ENCODE measurements around the gene PSD2. TPM values are rescaled to one million over a fixed set of nuclear protein-coding genes. Genes with fewer than 3 reads are reported as not detected.

Gene PSD2
- total and polyA plus RNA-seq, 2 experiments from 2014 or later = under 0.01 TPM; not detected in 1

GRCh38 chr5:139817970-139818369 lies 22.4 kb downstream of the PSD2 start:
- H3K36me3 ChIP-seq (ENCODE audit: low read depth) = no peaks in the 10 kb centered on the region
- no peak for DNase-seq
- no peaks in the 10 kb centered on the region for H3K9me2 ChIP-seq (ENCODE audit: insufficient read depth)
- H3K4me2 ChIP-seq (ENCODE audit: unreplicated experiment) = no peak overlapping the region
- H4K20me1 ChIP-seq (ENCODE audit: insufficient read depth) = no peaks in the 10 kb centered on the region
- no peak overlapping the region for H3K27ac ChIP-seq
- TF ChIP-seq EZH2phosphoT487 (IDR thresholded peaks at IDR 0.05; ENCODE audit: insufficient read depth, low read depth) (no peak), EZH2 (IDR thresholded peaks at IDR 0.05; ENCODE audit: insufficient read depth, poor library complexity, severe bottlenecking) (no peak)
- H3K4me1 ChIP-seq (ENCODE audit: insufficient read depth) = no peaks in the 10 kb centered on the region
- H3K9me3 ChIP-seq (ENCODE audit: low read depth) = no peaks in the 10 kb centered on the region
- peaks cover 23% of the 10 kb centered on the region; the same call in 1 of the 2 replicates for H3K27me3 ChIP-seq (replicated peaks; ENCODE audit: insufficient read depth)
- in situ Hi-C loops (cut with MboI) = no loop called here
- 36 to 40% methylated on average over 3 of the region's 3 CpGs for WGBS, 2 experiments (ENCODE audit: low coverage in 1 of 2, low lambda C conversion rate in 2 of 2, missing lambda C conversion rate in 2 of 2)
- no peaks in the 10 kb centered on the region for H3F3A ChIP-seq (ENCODE audit: insufficient read depth)
- no peaks in the 10 kb centered on the region for H3K79me2 ChIP-seq (ENCODE audit: insufficient read depth)
- H3K9ac ChIP-seq = no peak overlapping the region
- H3K4me3 ChIP-seq = no peak overlapping the region
- no peak overlapping the region for H2AFZ ChIP-seq

DNA sequence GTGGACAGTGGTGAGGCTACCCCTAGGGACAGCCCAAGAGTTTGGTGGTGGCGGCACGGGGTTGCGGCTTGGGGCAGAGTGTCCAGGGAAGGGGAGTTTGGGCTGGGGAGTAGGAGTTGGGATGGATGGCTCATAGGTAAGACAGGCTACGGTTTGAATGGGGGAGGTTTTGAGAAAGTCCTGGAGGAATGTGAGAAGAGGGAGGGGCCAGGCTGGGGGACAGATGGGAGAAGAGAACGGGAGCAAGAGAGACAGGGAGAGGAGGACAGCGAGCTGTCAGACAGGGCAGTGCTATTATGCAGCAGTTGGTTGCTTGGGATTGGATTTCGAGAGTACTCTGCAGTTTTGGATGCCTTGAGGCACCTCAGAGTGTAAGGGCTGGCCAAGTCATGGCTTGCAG lies 24.5 kb downstream of the PSD2 start:
- H3K9me3 ChIP-seq (ENCODE audit: low read depth) = no peaks in the 10 kb centered on the region
- no peaks in the 10 kb centered on the region for H3F3A ChIP-seq (ENCODE audit: insufficient read depth)
- H3K79me2 ChIP-seq (ENCODE audit: insufficient read depth) = no peaks in the 10 kb centered on the region
- no peak overlapping the region for H3K9ac ChIP-seq
- H3K27ac ChIP-seq = no peak overlapping the region
- WGBS, 2 experiments (ENCODE audit: low coverage in 1 of 2, low lambda C conversion rate in 2 of 2, missing lambda C conversion rate in 2 of 2) = 40% methylated on average over 7 of the region's 7 CpGs
- in situ Hi-C loops (cut with MboI) = no loop called here
- no peak for TF ChIP-seq EZH2phosphoT487 (IDR thresholded peaks at IDR 0.05; ENCODE audit: insufficient read depth, low read depth)
- TF ChIP-seq EZH2 (IDR thresholded peaks at IDR 0.05; ENCODE audit: insufficient read depth, poor library complexity, severe bottlenecking) = no peak
- H3K27me3 ChIP-seq (replicated peaks; ENCODE audit: insufficient read depth) = peaks cover 28% of the 10 kb centered on the region; the same call in 1 of the 2 replicates
- H3K36me3 ChIP-seq (ENCODE audit: low read depth) = no peaks in the 10 kb centered on the region
- no peaks in the 10 kb centered on the region for H3K4me1 ChIP-seq (ENCODE audit: insufficient read depth)
- no peaks in the 10 kb centered on the region for H3K9me2 ChIP-seq (ENCODE audit: insufficient read depth)
- no peak overlapping the region for H2AFZ ChIP-seq
- DNase-seq = no peak
- H3K4me2 ChIP-seq (ENCODE audit: unreplicated experiment) = no peak overlapping the region
- H3K4me3 ChIP-seq = no peak overlapping the region
- H4K20me1 ChIP-seq (ENCODE audit: insufficient read depth) = no peaks in the 10 kb centered on the region

GRCh38 chr5:139820606-139821005 lies 25.0 kb downstream of the PSD2 start:
- no peak for DNase-seq
- WGBS, 2 experiments (ENCODE audit: low coverage in 1 of 2, low lambda C conversion rate in 2 of 2, missing lambda C conversion rate in 2 of 2) = 41 to 53% methylated on average over 4 of the region's 4 CpGs
- H4K20me1 ChIP-seq (ENCODE audit: insufficient read depth) = no peaks in the 10 kb centered on the region
- H3K4me2 ChIP-seq (ENCODE audit: unreplicated experiment) = no peak overlapping the region
- no peaks in the 10 kb centered on the region for H3F3A ChIP-seq (ENCODE audit: insufficient read depth)
- no peak overlapping the region for H3K4me3 ChIP-seq
- no peak overlapping the region for H2AFZ ChIP-seq
- no peaks in the 10 kb centered on the region for H3K9me3 ChIP-seq (ENCODE audit: low read depth)
- H3K9ac ChIP-seq = no peak overlapping the region
- H3K27ac ChIP-seq = no peak overlapping the region
- in situ Hi-C loops (cut with MboI) = no loop called here
- peaks cover 28% of the 10 kb centered on the region; the same call in 1 of the 2 replicates for H3K27me3 ChIP-seq (replicated peaks; ENCODE audit: insufficient read depth)
- H3K9me2 ChIP-seq (ENCODE audit: insufficient read depth) = no peaks in the 10 kb centered on the region
- TF ChIP-seq EZH2phosphoT487 (IDR thresholded peaks at IDR 0.05; ENCODE audit: insufficient read depth, low read depth) (no peak), EZH2 (IDR thresholded peaks at IDR 0.05; ENCODE audit: insufficient read depth, poor library complexity, severe bottlenecking) (no peak)
- H3K4me1 ChIP-seq (ENCODE audit: insufficient read depth) = no peaks in the 10 kb centered on the region
- H3K79me2 ChIP-seq (ENCODE audit: insufficient read depth) = no peaks in the 10 kb centered on the region
- no peaks in the 10 kb centered on the region for H3K36me3 ChIP-seq (ENCODE audit: low read depth)

- H3K27me3 ChIP-seq (replicated peaks; ENCODE audit: insufficient read depth) = peaks cover 23% of the 10 kb centered on the region; the same call in 1 of the 2 replicates
- no peak overlapping the region for H2AFZ ChIP-seq
- WGBS, 2 experiments (ENCODE audit: low coverage in 1 of 2, low lambda C conversion rate in 2 of 2, missing lambda C conversion rate in 2 of 2) = 65% methylated on average over 11 of the region's 11 CpGs
- DNase-seq = no peak
- H3K36me3 ChIP-seq (ENCODE audit: low read depth) = no peaks in the 10 kb centered on the region
- H3K4me1 ChIP-seq (ENCODE audit: insufficient read depth) = no peaks in the 10 kb centered on the region
- no peak overlapping the region for H3K4me2 ChIP-seq (ENCODE audit: unreplicated experiment)
- H3K4me3 ChIP-seq = no peak overlapping the region
- no peaks in the 10 kb centered on the region for H3K9me2 ChIP-seq (ENCODE audit: insufficient read depth)
- no peaks in the 10 kb centered on the region for H3K79me2 ChIP-seq (ENCODE audit: insufficient read depth)
- no peaks in the 10 kb centered on the region for H3K9me3 ChIP-seq (ENCODE audit: low read depth)
- H4K20me1 ChIP-seq (ENCODE audit: insufficient read depth) = no peaks in the 10 kb centered on the region
- in situ Hi-C loops (cut with MboI) = no loop called here
- H3K27ac ChIP-seq = no peak overlapping the region
- no peak for TF ChIP-seq EZH2 (IDR thresholded peaks at IDR 0.05; ENCODE audit: insufficient read depth, poor library complexity, severe bottlenecking)
- TF ChIP-seq EZH2phosphoT487 (IDR thresholded peaks at IDR 0.05; ENCODE audit: insufficient read depth, low read depth) = no peak
- H3K9ac ChIP-seq = no peak overlapping the region
- H3F3A ChIP-seq (ENCODE audit: insufficient read depth) = no peaks in the 10 kb centered on the region
These were observed 26.4 kb downstream of the PSD2 start for GRCh38 chr5:139821806-139822552.

Data from GM23248 (cell line).